Measurements from ENCODE around the gene KHK. TPM values are rescaled to one million over a fixed set of nuclear protein-coding genes. Genes with fewer than 3 reads are reported as not detected.

Gene KHK
- total RNA-seq, 1 donor from 2014 or later: 0.85 TPM

- intact Hi-C loops (cut with DNase I): no loop called here
- TF ChIP-seq CTCF (IDR thresholded peaks at IDR 0.05): no peak
- H3K4me1 ChIP-seq: no peaks in the 10 kb centered on the region
These were observed 38.5 kb downstream of the KHK start for GRCh38 chr2:27125104-27125503.

GRCh38 chr2:27126252-27126710, 39.7 kb downstream of the KHK start:
- Histone ChIP-seq H3K9me3 (no peaks in the 10 kb centered on the region), H3K4me1 (no peaks in the 10 kb centered on the region), H3K27me3 (no peaks in the 10 kb centered on the region), H3K4me3 (no peak overlapping the region), H3K36me3 (peaks cover 11 to 12% of the 10 kb centered on the region in 2 donors), H3K27ac (no peak overlapping the region)
- intact Hi-C loops (cut with DNase I): no loop called here
- TF ChIP-seq CTCF (IDR thresholded peaks at IDR 0.05): no peak
- no peak for DNase-seq (ENCODE audit: low spot score in 2 of 2)

More at GRCh38 chr2:27125104-27125503, 38.5 kb downstream of the KHK start:
- no peak for DNase-seq (ENCODE audit: low spot score in 2 of 2)
- H3K4me3 ChIP-seq: no peak overlapping the region
- no peaks in the 10 kb centered on the region for H3K9me3 ChIP-seq
- H3K27ac ChIP-seq: no peak overlapping the region
- H3K27me3 ChIP-seq: no peaks in the 10 kb centered on the region
- H3K36me3 ChIP-seq: peaks cover 0 to 6% of the 10 kb centered on the region in 2 donors

- intact Hi-C loops (cut with DNase I): no loop called here
- DNase-seq (ENCODE audit: low spot score in 2 of 2): no peak
- no peaks in the 10 kb centered on the region for H3K9me3 ChIP-seq
- peaks cover 22% of the 10 kb centered on the region in 2 donors for H3K36me3 ChIP-seq
- TF ChIP-seq CTCF (IDR thresholded peaks at IDR 0.05): no peak
- H3K27me3 ChIP-seq: no peaks in the 10 kb centered on the region
- H3K27ac ChIP-seq: no peak overlapping the region
- H3K4me3 ChIP-seq: no peak overlapping the region
- peaks cover 0 to 5% of the 10 kb centered on the region in 2 donors for H3K4me1 ChIP-seq
These were observed 41.5 kb downstream of the KHK start for GRCh38 chr2:27127883-27128667.

- Histone ChIP-seq H3K27ac (no peak overlapping the region), H3K36me3 (peaks cover 22% of the 10 kb centered on the region in 2 donors), H3K9me3 (no peaks in the 10 kb centered on the region), H3K4me1 (peaks cover 5 to 11% of the 10 kb centered on the region in 2 donors), H3K27me3 (no peaks in the 10 kb centered on the region), H3K4me3 (no peak overlapping the region)
- TF ChIP-seq CTCF (IDR thresholded peaks at IDR 0.05): no peak
- DNase-seq (ENCODE audit: low spot score in 2 of 2): no peak
- intact Hi-C loops (cut with DNase I): no loop called here
These were observed 42.3 kb downstream of the KHK start for GRCh38 chr2:27128668-27129571.

- no peak overlapping the region for H3K27ac ChIP-seq
- H3K36me3 ChIP-seq: peaks cover 22% of the 10 kb centered on the region in 2 donors
- H3K9me3 ChIP-seq: no peaks in the 10 kb centered on the region
- no peaks in the 10 kb centered on the region for H3K27me3 ChIP-seq
- DNase-seq (ENCODE audit: low spot score in 2 of 2): no peak
- peaks cover 5 to 11% of the 10 kb centered on the region in 2 donors for H3K4me1 ChIP-seq
- no peak for TF ChIP-seq CTCF (IDR thresholded peaks at IDR 0.05)
- H3K4me3 ChIP-seq: no peak overlapping the region
- intact Hi-C loops (cut with DNase I): loop anchor here (5.0 to 10.0 kb wide), 4 partner anchors 43 to 364 kb away; partner anchors contain the start of genes FNDC4, GCKR, GTF3C2 and KHK
These were observed 43.8 kb downstream of the KHK start for GRCh38 chr2:27130396-27130795.
